MM.1S (cell line): Measurements from ENCODE around the gene PPP1R12B.
"Not testable (repeated sequence)": the region's sequence is repeated elsewhere in the genome, so short reads cannot be mapped to it uniquely, and the experiment has no call there.

Experiments used
- DNase-seq: peaks from one replicate; pipeline ENCODE4 v3.0.0-alpha.2; 2015
- H2AFZ ChIP-seq: fragments of 300-600 bp; sonication (generic); 2 replicates; pipeline ENCODE4 v1.6.0; 2016; ENCODE audit warnings: antibody characterized with exemption, low read length
- H3F3A ChIP-seq: fragments of 300-600 bp; sonication (generic); 2 replicates; pipeline ENCODE4 v1.6.1; 2016; ENCODE audit warnings: mild to moderate bottlenecking, antibody characterized with exemption, low read length, moderate library complexity, mixed read lengths; ENCODE audit not compliant: insufficient read depth
- H3K27ac ChIP-seq: fragments of 300-600 bp; sonication (generic); 2 replicates; pipeline ENCODE4 v1.5.1; 2016; ENCODE audit warnings: mild to moderate bottlenecking, low read length
- H3K27me3 ChIP-seq: fragments of 300-600 bp; sonication (generic); replicated peaks from 2 replicates; pipeline ENCODE4 v1.6.0; 2016; ENCODE audit warnings: low read length; ENCODE audit not compliant: insufficient read depth
- H3K36me3 ChIP-seq: fragments of 300-600 bp; sonication (generic); replicated peaks from 2 replicates; pipeline ENCODE4 v1.6.1; 2016; ENCODE audit warnings: mild to moderate bottlenecking, low read length, mixed read lengths; ENCODE audit not compliant: insufficient read depth
- H3K4me1 ChIP-seq: fragments of 300-600 bp; sonication (generic); 2 replicates; pipeline ENCODE4 v1.6.1; 2016; ENCODE audit warnings: low read length, mixed read lengths
- H3K4me2 ChIP-seq: fragments of 300-600 bp; sonication (generic); 2 replicates; pipeline ENCODE4 v1.6.0; 2016; ENCODE audit warnings: low read depth, low read length
- H3K4me3 ChIP-seq: fragments of 300-600 bp; sonication (generic); 2 replicates; pipeline ENCODE4 v1.5.1; 2016; ENCODE audit warnings: low read length, mixed read lengths
- H3K79me2 ChIP-seq: fragments of 300-600 bp; sonication (generic); 2 replicates; pipeline ENCODE4 v1.6.1; 2016; ENCODE audit warnings: mixed run types, low read length, mixed read lengths
- H3K9ac ChIP-seq: fragments of 300-600 bp; sonication (generic); 2 replicates; pipeline ENCODE4 v1.6.1; 2016; ENCODE audit warnings: low read length, mixed read lengths
- H3K9me2 ChIP-seq: fragments of 300-600 bp; sonication (generic); replicated peaks from 2 replicates; pipeline ENCODE4 v1.6.1; 2016; ENCODE audit warnings: mild to moderate bottlenecking, low read length, mixed read lengths; ENCODE audit not compliant: insufficient read depth
- H3K9me3 ChIP-seq: fragments of 300-600 bp; sonication (generic); replicated peaks from 2 replicates; pipeline ENCODE4 v1.6.1; 2016; ENCODE audit warnings: mild to moderate bottlenecking, low read length, mixed read lengths; ENCODE audit not compliant: insufficient read depth
- H4K20me1 ChIP-seq: fragments of 300-600 bp; sonication (generic); 2 replicates; pipeline ENCODE4 v1.6.1; 2016; ENCODE audit warnings: mild to moderate bottlenecking, low read length, moderate library complexity, mixed read lengths; ENCODE audit not compliant: insufficient read depth
- CTCF ChIP-seq: fragments of 300-600 bp; sonication (generic); IDR thresholded peaks from 2 replicates; pipeline ENCODE4 v1.5.1; 2016; ENCODE audit warnings: antibody characterized with exemption, low read length, mixed read lengths
- EZH2phosphoT487 ChIP-seq: fragments of 300-600 bp; sonication (generic); IDR thresholded peaks from 2 replicates; pipeline ENCODE4 v1.6.1; 2018; ENCODE audit warnings: antibody characterized with exemption, low read length

The PPP1R12B gene

GRCh38 chr1:202513875-202514274 is 165.4 kb downstream of the PPP1R12B start:
- not testable (repeated sequence) for DNase-seq, H2AFZ ChIP-seq, H3F3A ChIP-seq, H4K20me1 ChIP-seq, H3K79me2 ChIP-seq, H3K9ac ChIP-seq, H3K27me3 ChIP-seq, H3K9me2 ChIP-seq, H3K36me3 ChIP-seq, H3K4me3 ChIP-seq, H3K9me3 ChIP-seq
- peak overlapping the region; percentile 38; the same call in 1 of the 2 replicates for H3K4me2 ChIP-seq
- H3K27ac ChIP-seq: peak overlapping the region; percentile 24; the same call in 1 of the 2 replicates
- H3K4me1 ChIP-seq: peaks cover 14% of the 10 kb centered on the region

GRCh38 chr1:202516434-202516877 is 168.0 kb downstream of the PPP1R12B start:
- DNase-seq: no peak
- Histone ChIP-seq H3F3A (peaks cover 13% of the 10 kb centered on the region), H3K4me3 (no peak overlapping the region), H4K20me1 (no peaks in the 10 kb centered on the region), H3K9me3 (no peaks in the 10 kb centered on the region), H3K9me2 (no peaks in the 10 kb centered on the region), H3K4me2 (no peak overlapping the region), H3K27ac (no peak overlapping the region), H3K4me1 (peaks cover 30% of the 10 kb centered on the region), H3K9ac (no peak overlapping the region), H3K36me3 (no peaks in the 10 kb centered on the region), H3K27me3 (no peaks in the 10 kb centered on the region), H3K79me2 (no peaks in the 10 kb centered on the region), H2AFZ (no peak overlapping the region)
- TF ChIP-seq CTCF (no peak), EZH2phosphoT487 (no peak)

GRCh38 chr1:202517146-202517545 is 168.6 kb downstream of the PPP1R12B start:
- not testable (repeated sequence) for H2AFZ ChIP-seq

GRCh38 chr1:202518180-202518579 is 169.7 kb downstream of the PPP1R12B start:
- H3K27ac ChIP-seq, H3K36me3 ChIP-seq, H4K20me1 ChIP-seq, H2AFZ ChIP-seq, DNase-seq, H3K27me3 ChIP-seq, H3K4me3 ChIP-seq, H3K9me3 ChIP-seq, H3K4me2 ChIP-seq, H3K9ac ChIP-seq, H3K9me2 ChIP-seq, H3K79me2 ChIP-seq: not testable (repeated sequence)
- Histone ChIP-seq H3F3A (peaks cover 13% of the 10 kb centered on the region), H3K4me1 (peaks cover 35% of the 10 kb centered on the region)

More at GRCh38 chr1:202517146-202517545, 168.6 kb downstream of the PPP1R12B start:
- H4K20me1 ChIP-seq, H3K27ac ChIP-seq, H3K4me2 ChIP-seq, H3K27me3 ChIP-seq, H3K9me2 ChIP-seq, DNase-seq, H3K9me3 ChIP-seq, H3K9ac ChIP-seq, H3K79me2 ChIP-seq, H3K36me3 ChIP-seq, H3K4me3 ChIP-seq: not testable (repeated sequence)
- Histone ChIP-seq H3K4me1 (peaks cover 35% of the 10 kb centered on the region), H3F3A (peaks cover 13% of the 10 kb centered on the region)

GRCh38 chr1:202518905-202519304 is 170.4 kb downstream of the PPP1R12B start:
- H3K4me1 ChIP-seq: peaks cover 28% of the 10 kb centered on the region
- H3F3A ChIP-seq, H3K4me2 ChIP-seq, H3K79me2 ChIP-seq, H3K27me3 ChIP-seq, H3K9me3 ChIP-seq, H3K36me3 ChIP-seq, H3K9ac ChIP-seq, H3K9me2 ChIP-seq, H4K20me1 ChIP-seq, DNase-seq, H3K4me3 ChIP-seq, H2AFZ ChIP-seq, H3K27ac ChIP-seq: not testable (repeated sequence)

- H3K36me3 ChIP-seq, H3K9me2 ChIP-seq, H2AFZ ChIP-seq, H3K9ac ChIP-seq, H4K20me1 ChIP-seq, H3K27me3 ChIP-seq, H3K9me3 ChIP-seq, H3K79me2 ChIP-seq, H3F3A ChIP-seq, H3K4me3 ChIP-seq: not testable (repeated sequence)
- peak overlapping the region; percentile 3; the same call in 1 of the 2 replicates for H3K27ac ChIP-seq
- H3K4me1 ChIP-seq: peaks cover 23% of the 10 kb centered on the region
- DNase-seq: peak; percentile 17
- H3K4me2 ChIP-seq: peak overlapping the region; percentile 42; the same call in 1 of the 2 replicates
These were observed 171.8 kb downstream of the PPP1R12B start for GRCh38 chr1:202520129-202520856.

GRCh38 chr1:202520857-202521216 is 172.3 kb downstream of the PPP1R12B start:
- not testable (repeated sequence) for H3K9me3 ChIP-seq, H3K4me3 ChIP-seq, H3K79me2 ChIP-seq, H3K36me3 ChIP-seq, H2AFZ ChIP-seq, H4K20me1 ChIP-seq, H3K27ac ChIP-seq, H3K9me2 ChIP-seq, DNase-seq, H3K9ac ChIP-seq, H3F3A ChIP-seq, H3K27me3 ChIP-seq
- Histone ChIP-seq H3K4me1 (peaks cover 23% of the 10 kb centered on the region), H3K4me2 (peak overlapping the region; percentile 42; the same call in 1 of the 2 replicates)
